HG03521 (cell line): ENCODE measurements around the gene ROR2.
"Not testable (repeated sequence)": the region's sequence is repeated elsewhere in the genome, so short reads cannot be mapped to it uniquely, and the experiment has no call there.

Experiments
- ATAC-seq: cut with Tn5 transposase; IDR thresholded peaks from one replicate; pipeline ENCODE4 v1.9.1; 2021; ENCODE audit warnings: mild to moderate bottlenecking, moderate library complexity; ENCODE audit not compliant: unreplicated experiment

The ROR2 gene

DNA sequence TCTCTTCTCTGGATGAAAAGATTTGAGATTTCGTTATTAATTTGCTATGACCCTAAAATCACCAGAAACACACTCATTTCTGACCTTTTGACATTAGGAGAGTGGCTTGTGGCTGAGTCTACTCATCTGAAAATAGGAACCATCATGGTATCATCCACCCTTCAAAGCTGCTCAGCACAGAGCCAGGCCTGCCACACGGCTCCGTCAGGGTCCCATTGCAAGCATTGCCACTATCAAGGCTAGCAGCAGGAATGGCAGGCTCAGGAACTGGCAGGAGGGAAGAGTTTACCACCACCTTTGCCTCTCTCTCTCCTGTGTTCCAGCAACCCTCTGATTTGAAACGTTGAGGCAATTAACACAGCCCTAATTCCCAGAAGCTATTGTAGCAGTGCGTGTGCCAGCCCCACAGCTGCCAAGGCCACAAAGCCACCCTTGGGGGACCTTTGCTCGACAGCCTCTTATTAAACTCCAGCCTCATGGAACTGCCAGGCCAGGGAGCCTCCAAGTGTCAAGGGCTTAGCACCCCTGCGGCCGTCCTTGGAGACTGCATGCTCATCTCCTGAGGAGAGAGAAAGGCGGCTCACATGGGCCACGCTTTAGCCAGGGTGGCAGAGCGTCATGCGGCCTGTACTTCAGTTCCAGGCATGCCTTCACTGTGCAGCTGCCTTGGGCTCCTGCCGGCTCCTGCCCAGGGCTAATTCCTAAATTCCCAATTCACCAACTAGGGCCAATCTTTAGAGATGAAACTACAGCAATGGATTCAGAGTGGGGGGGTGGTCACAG, 145.9 kb downstream of the ROR2 start:
- ATAC-seq, result no peak

DNA sequence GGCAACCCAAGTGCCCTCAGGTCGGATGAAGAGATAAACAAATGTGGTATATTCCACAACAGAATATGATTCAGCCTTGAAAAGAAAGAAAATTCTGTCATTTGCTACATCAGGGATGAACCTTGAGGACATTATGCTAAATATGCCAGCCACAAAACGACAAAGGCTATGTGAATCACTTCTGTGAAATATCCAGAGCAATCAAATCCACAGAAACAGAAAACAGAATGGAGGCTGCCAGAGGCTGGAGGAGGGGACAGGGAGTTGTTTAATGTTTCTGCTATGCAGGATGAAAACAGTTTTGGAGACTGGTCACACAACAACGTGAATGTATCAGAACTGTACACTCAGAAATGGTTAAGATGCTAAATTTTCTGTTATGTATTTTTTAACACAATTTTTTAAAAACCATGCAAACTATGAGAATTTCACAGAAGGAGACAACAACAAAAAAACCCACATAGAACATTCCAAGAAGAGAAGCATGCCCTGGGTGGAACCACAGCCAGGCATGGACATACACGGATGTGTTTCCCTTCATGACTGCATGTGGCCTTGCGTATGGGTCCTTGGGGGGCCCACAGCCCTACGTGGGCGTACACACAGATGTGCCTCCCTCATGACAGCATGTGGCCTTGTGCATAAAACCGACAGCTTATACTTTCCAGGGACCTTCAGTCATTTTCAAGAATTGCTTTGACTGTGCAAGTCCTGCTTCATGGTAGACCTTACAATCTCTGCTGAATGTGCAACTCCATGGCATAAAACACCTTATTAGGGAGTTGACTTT, 146.7 kb downstream of the ROR2 start:
- ATAC-seq, result no peak

DNA sequence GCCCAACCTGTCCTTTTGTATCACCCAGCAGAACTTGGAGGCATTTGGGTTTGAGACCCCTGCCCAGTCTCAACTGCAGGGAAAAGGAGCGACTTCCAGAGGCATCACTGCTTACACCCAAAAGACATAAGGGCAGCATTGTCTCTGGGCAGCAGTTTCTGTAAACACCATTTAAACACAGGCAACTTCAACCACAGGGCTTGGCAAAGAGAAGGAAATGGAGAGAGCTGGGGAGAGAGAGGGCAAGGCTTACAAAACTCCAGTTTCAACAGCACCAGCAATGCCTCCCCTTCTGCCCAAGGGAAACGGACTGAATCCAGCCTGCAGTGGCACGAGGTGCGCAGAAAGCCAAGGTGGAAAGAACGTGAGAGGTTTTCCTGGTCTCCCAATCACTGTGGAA, 147.6 kb downstream of the ROR2 start:
- ATAC-seq, result no peak

DNA sequence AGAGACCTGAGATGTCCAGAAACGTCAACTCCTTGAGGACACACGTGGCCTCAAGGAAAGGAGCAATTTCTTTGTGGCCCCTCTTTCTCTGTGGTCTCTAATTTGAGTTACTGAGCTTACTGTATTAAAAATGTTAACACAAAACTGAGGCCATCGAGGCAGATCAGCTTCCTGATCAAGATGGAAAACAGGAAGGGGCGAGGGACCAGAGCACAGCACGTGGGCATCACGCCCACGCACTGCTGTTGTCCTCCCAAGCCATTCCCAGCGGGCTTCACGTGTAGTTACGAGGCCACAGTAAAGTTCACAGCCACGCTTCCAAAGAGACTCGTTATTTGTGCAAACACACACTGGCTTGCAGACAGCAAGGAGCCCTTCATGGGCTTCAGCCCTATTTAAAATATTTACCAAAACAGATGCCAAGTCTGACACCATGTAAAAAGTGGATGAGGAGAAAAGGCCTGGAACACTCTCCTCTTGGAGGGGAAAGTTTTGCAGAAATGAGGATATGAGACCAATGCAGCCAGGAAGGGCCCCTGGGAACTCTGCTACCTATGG, 149.5 kb downstream of the ROR2 start:
- no peak for ATAC-seq

DNA sequence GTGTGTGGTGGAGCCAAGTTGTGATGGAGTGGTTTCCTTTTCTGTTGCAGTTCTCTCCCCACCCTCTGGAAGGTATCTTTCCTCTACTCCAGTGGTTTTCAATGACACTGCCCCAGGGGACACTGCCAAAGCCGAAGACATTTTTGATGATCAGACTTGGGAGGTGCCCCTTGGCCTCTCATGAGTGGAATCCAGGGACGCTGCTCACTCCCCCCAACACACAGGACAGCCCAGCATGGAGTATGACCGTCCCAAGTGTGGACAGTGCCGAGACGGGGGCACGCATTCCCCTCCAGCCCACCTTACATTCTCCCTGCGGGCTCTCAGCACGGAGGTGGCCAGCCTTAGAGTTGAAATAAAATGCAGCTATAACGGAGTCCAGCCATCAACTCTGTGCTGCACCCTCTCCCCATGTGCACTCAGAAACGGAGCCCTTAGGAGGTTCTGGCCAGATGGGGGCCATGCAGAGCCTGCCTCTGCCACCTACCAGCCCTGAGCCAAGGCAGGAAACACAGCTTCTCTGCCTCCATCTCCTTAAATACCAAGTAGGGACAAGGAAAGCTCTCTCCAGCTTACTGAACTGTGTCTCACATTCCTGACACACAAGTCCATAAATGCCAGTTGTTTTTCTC, 150.8 kb downstream of the ROR2 start:
- ATAC-seq, result no peak

DNA sequence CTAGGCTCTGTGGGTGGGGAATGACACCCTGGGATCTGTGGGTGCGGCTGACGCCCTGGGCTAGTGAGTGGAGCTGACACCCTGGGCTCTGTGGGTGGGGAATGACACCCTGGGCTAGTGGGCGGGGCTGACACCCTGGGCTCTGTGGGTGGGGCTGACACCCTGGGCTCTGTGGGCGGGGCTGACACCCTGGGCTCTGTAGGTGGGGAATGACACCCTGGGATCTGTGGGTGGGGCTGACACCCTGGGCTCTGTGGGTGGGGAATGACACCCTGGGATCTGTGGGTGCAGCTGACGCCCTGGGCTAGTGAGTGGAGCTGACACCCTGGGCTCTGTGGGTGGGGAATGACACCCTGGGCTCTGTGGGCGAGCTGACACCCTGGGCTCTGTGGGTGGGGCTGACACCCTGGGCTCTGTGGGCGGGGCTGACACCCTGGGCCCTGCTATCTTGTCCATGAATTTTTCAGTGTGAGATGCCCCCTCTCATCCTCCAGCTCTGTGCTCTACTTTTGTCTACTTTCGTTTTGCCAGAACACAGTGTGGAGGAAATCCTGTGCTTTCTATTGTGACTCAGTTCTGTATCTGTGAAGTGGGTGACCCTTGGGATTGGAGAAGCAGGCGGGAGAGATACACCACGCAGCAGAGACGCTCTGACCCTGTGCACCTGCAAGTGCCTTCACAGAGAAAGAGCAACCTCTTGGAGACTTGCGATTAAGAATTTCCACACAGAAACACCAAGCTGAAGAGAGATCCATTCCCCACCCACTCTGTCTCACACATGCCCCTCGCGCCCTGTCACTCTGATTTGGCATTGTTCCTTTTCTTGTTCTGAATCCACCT, 151.5 kb downstream of the ROR2 start:
- ATAC-seq, result not testable (repeated sequence)

DNA sequence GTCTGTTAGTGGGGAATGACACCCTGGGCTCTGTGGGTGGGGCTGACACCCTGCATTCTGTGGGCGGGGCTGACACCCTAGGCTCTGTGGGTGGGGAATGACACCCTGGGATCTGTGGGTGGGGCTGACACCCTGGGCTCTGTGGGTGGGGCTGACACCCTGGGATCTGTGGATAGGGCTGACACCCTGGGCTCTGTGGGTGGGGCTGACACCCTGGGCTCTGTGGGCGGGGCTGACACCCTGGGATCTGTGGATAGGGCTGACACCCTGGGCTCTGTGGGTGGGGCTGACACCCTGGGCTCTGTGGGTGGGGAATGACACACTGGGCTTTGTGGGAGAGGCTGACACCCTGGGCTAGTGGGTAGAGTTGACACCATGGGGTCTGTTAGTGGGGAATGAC, 152.5 kb downstream of the ROR2 start:
- ATAC-seq, result not testable (repeated sequence)

DNA sequence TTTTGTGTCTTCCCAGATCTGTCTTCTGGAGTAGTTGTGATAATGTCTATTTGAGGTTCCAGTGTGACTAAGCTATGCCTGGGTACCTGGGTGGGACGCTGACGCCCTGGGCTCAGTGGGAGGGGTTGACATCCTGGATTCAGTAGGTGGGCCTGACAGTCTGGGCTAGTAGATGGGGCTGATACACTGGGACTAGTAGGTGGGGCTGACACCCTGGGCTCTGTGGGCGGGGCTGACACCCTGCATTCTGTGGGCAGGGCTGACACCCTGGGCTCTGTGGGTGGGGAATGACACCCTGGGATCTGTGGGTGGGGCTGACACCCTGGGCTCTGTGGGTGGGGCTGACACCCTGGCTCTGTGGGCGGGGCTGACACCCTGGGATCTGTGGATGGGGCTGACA, 153.5 kb downstream of the ROR2 start:
- not testable (repeated sequence) for ATAC-seq

DNA sequence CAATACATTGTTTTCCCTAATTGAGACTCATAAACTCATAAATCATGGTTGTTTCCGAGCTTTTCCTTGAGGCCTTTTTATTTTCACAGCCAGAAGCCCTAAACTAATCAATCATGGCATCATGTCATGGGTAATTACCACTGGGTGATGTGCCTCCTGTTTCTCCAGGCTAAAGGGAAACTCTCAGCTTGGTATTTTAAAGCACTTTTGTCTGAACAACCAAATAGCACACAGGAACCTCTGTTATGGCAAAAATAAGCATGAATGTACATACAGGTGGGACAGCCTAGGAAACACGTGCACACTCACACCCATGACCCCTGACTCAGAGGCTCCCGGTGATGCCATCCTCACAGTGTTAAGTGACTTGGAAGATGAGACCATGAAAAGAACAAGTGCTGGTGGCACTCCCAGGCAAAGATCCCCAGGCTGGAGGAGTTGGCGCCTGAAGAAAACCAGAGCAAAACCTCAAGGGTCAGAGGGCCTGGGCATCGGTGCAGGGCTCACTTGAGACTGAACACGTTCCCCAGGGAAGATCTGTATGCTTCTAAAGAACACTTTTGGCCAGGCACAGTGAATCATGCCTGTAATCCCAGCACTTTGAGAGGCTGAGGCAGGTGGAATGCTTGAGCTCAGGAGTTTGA, 154.3 kb downstream of the ROR2 start:
- no peak for ATAC-seq

DNA sequence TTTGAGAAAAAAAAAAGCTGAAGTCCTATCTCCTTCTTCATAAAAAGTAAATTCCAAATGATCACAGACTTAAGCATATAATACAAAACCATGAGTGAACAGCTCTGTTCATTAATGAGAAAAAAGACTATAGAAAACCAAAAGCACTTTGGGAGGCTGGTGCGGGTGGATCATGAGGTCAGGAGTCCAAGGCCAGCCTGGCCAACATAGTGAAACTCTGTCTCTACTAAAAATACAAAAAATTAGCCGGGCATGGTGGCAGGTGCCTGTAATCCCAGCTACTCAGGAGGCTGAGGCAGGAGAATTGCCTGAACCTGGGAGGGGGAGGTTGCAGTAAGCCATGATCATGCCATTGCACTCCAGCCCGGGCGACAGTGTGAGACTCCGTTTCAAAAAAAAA, 156.7 kb downstream of the ROR2 start:
- not testable (repeated sequence) for ATAC-seq

DNA sequence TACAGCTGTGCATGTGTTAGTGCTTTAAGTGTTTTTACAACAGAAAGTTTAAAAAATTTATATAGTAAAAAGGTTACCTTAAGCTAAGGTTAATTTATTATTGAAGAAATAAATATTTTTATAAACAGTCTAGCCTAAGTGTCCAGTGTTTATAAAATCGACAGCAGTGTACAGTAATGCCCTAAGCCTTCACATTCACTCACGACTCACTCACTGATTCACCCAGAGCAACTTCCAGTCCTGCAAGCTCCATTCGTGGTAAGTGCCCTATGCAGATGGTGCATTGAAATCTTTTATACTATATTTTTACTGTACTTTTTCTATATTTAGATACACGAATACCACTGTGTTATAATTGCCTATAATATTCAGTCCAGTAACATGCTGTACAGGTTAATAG, 159.1 kb downstream of the ROR2 start:
- no peak for ATAC-seq

DNA sequence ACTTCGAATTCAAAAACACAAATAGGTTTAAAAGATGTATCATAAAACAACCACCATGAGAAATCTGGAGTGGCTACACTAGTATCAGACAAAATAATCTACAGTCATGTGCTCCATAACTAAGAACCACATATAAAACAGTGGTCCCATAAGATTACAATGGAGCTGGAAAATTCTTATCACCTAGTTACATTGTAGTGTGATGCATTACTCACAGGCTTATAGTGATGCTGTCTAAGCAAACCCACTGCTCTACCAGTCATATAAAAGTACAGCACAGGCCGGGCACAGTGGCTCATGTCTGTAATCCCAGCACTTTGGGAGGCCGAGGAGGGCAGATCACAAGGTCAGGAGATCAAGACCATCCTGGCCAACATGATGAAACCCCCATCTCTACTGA, 160.1 kb downstream of the ROR2 start:
- ATAC-seq, result no peak

DNA sequence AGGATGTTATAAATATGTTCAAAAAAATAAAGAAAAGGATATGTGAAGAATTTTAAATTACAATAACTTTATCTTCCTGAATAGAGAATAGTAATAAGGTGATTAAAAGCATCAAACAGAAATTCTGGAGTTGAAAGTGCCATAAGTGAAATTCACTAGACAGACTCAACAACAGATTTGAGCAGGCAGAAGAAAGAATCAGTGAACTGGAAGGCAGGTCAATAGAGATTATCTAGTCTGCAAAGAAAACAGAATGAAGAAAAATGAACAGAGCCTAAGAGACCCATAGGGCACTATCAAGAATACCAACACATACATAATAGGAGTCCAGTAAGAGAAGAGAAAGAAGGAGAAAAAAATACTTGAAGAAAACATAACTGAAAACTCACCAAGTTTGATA, 162.1 kb downstream of the ROR2 start:
- ATAC-seq, result no peak

DNA sequence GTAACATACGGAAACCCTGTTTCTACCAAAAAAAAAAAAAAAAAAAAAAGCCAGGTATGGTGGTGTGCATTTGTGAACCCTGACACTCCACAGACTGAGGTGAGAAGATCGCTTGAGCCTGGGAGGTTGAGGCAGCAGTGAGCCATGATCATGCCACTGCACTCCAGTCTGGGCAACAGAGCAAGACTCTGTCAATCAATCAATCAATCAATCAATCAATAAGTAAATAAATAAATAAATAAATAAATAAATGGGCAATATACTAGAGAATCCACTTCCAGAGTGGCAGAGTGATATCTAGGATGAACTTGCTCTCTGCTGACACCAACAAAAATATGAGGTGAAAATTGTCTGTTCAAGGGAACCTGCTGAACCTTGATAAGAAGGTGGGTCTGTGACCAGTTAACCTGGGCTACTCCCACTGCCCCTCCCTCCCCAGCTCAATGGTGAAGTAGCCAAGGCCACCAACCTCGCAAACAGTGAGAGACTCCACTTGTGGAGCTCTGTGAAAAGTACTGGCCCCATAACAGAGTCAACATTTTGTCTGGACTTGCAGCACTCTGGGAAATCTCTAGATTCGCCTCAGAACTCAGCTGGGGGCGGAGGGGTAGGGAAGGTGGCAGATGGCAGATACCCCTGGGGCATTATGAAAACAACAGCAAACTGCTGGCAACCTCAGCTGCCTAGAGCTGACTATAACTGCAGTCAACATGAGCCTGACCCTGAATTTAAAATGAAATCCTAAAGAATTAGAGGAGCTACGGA, 163.7 kb downstream of the ROR2 start:
- no peak for ATAC-seq

DNA sequence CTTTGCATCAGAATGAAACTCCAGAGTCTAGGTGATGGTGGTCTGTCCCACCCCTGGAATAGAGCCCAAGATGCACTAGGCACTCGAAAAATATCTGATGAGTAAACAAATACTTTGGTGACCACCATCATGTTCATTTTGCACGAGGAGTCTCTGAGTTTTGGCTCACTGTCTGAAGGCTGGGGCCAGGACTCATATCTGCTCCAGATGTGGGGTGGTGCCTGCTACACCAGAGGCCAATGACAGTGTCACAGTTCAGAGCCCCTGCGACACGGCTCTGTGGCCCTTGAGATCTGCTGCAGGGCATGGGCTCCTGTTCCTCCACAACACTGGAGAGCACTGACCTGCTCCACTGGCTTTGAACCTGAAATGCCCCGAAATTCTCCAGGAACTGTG, 164.6 kb downstream of the ROR2 start:
- no peak for ATAC-seq

DNA sequence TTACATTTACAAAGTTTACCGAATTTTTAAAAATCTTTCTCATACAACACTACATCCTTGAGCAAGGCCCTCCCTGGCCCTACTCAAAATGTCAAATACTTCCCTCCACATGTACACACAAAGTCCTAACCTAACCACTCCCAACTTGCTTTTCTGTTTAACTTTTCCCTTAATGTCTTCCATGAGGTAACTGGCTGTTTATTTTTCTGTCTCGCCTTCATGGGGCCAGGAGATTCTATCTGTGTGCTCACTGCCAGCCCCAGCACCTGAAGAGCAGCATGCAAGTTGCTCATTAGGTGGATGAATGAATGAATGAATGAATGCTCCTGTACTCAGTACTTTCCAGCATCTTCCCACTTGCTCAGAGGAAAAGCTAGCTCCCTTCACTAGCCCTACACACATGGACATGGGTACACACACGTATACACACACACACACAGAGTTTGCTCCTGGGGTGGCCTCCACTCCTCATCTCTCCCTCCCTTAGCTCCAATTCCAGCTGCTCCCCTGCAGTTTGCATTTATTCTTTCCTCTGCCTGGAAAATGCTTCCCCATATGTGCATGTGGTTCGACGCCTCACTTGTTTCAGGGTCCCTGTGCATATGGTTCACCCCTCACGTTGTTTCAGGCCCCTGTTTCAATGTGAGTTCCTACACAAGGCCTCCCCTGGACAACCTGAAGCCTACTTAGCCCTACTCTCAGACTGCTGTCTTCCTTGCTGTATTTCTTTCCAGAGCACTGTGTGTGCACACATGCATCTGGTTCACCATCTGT, 165.2 kb downstream of the ROR2 start:
- ATAC-seq, result no peak

DNA sequence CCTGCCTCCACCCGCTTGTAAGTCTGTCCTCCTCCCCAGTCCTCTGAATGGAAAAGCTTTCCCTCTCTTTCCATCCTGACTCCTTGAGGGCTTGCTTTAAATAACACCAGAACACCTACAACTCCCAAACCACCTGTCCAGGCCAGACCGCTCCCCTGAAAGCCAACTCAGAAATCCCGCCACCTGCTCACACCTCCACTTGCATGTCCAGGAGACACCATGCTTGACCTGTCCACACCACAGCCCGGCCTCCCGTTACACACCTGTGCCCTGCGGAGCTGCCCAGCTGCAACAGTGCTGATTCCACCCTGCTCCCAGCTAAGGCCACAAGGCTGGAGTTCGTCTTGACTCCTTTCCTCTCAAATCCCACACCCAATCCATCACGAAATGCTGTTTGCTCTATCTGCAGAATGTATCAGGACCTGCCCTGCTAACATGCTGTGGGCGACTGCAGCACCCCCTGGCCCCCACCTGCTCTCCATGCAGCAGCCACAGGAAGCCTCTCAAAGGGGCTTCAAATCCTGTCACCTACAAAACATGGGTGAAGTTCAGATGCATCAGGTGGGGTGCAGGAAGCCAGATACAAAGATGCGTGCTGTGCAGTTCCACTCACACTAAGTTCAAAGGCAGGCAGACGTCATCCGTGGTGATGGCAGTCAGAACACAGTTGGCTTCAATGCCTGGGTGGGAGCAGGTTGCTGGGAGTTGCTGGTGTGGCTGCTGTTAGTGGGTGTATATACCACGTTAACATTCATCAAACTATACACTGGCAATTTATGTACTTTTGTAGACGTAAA, 166.0 kb downstream of the ROR2 start:
- no peak for ATAC-seq

DNA sequence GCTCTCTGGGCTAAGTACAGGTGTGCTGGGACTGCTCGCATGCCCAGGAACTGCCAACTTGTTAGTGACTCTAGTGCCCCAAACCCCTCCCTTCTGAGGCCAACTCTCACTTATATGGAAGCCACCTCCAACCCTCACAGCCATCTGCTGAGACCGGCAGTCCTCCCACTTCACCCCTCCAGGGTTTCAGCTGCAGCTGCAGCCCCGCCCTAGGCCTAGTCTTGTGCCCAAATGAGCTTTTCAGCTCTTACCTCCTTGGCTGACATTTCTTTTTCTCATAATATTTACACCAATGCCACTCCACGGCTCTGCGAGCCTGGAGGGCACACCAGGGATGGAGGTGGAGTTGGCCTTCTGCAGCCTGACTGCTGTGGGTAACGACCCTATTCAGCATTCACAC, 166.6 kb downstream of the ROR2 start:
- no peak for ATAC-seq
